HEK293T (cell line): ENCODE results near the gene CST4.

Source experiments
- ARNT ChIP-seq: fragments of 450-650 bp; IDR thresholded peaks from 2 replicates; pipeline ENCODE4 v1.6.1; 2017; ENCODE audit warnings: mild to moderate bottlenecking
- BHLHE40 ChIP-seq: fragments of 450-650 bp; IDR thresholded peaks from 2 replicates; pipeline ENCODE4 v1.6.1; 2016; ENCODE audit warnings: mild to moderate bottlenecking, moderate library complexity, borderline replicate concordance
- CTBP1 ChIP-seq: fragments of 450-650 bp; IDR thresholded peaks from 2 replicates; pipeline ENCODE4 v1.6.1; 2016; ENCODE audit warnings: borderline replicate concordance
- ELF4 ChIP-seq: fragments of 450-650 bp; IDR thresholded peaks from 2 replicates; pipeline ENCODE4 v1.6.1; 2017; ENCODE audit warnings: antibody characterized with exemption
- FOXK2 ChIP-seq: fragments of 450-650 bp; IDR thresholded peaks from 2 replicates; pipeline ENCODE4 v1.6.1; 2016; ENCODE audit warnings: mild to moderate bottlenecking
- FOXM1 ChIP-seq: fragments of 450-650 bp; IDR thresholded peaks from 2 replicates; pipeline ENCODE4 v1.6.1; 2017; ENCODE audit warnings: mild to moderate bottlenecking, borderline replicate concordance
- HDGF ChIP-seq: fragments of 450-650 bp; IDR thresholded peaks from 2 replicates; pipeline ENCODE4 v1.6.1; 2017; ENCODE audit warnings: antibody characterized with exemption, borderline replicate concordance
- L3MBTL2 ChIP-seq: fragments of 450-650 bp; conservative IDR thresholded peaks from 2 replicates; pipeline ENCODE4 v1.6.1; 2016; ENCODE audit warnings: mild to moderate bottlenecking
- NFRKB ChIP-seq: fragments of 450-650 bp; IDR thresholded peaks from 2 replicates; pipeline ENCODE4 v1.6.1; 2016; ENCODE audit warnings: mild to moderate bottlenecking, moderate library complexity
- SP1 ChIP-seq: fragments of 450-650 bp; IDR thresholded peaks from 2 replicates; pipeline ENCODE4 v1.6.1; 2017
- SUZ12 ChIP-seq: fragments of 450-650 bp; IDR thresholded peaks from 2 replicates; pipeline ENCODE4 v1.6.1; 2016; ENCODE audit warnings: mild to moderate bottlenecking
- TARDBP ChIP-seq: fragments of 450-650 bp; IDR thresholded peaks from 2 replicates; pipeline ENCODE4 v1.6.1; 2016
- ZNF384 ChIP-seq: fragments of 450-650 bp; IDR thresholded peaks from 2 replicates; pipeline ENCODE4 v1.6.1; 2016
- TF ChIP-seq, protein P1 (sequence below): fragments of 450-650 bp; IDR thresholded peaks from 2 replicates; pipeline ENCODE4 v1.6.1; 2016

- TF ChIP-seq CTBP1 (no peak), L3MBTL2 (no peak), ZNF384 (no peak), HDGF (no peak), TARDBP (no peak), SUZ12 (no peak), SP1 (no peak), BHLHE40 (no peak), ARNT (no peak), NFRKB (no peak), FOXK2 (no peak), FOXM1 (no peak), ELF4 (no peak)
- TF ChIP-seq, protein P1, sequence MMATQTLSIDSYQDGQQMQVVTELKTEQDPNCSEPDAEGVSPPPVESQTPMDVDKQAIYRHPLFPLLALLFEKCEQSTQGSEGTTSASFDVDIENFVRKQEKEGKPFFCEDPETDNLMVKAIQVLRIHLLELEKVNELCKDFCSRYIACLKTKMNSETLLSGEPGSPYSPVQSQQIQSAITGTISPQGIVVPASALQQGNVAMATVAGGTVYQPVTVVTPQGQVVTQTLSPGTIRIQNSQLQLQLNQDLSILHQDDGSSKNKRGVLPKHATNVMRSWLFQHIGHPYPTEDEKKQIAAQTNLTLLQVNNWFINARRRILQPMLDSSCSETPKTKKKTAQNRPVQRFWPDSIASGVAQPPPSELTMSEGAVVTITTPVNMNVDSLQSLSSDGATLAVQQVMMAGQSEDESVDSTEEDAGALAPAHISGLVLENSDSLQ: no peak
Observed at GRCh38 chr20:23671479-23671878, 17.4 kb downstream of the CST4 start.
